ENCODE data around the gene GPX2. TPM values are rescaled to one million over a fixed set of nuclear protein-coding genes. Genes with fewer than 3 reads are reported as not detected.

Gene GPX2
- not detected in 2 replicates for total RNA-seq

GRCh38 chr14:64942531-64943111 lies at the start of gene GPX2:
Gene GPX2 (minus strand): TSS chr14:64942745. CDS start chr14:64942726, 19 bp downstream.

DNA sequence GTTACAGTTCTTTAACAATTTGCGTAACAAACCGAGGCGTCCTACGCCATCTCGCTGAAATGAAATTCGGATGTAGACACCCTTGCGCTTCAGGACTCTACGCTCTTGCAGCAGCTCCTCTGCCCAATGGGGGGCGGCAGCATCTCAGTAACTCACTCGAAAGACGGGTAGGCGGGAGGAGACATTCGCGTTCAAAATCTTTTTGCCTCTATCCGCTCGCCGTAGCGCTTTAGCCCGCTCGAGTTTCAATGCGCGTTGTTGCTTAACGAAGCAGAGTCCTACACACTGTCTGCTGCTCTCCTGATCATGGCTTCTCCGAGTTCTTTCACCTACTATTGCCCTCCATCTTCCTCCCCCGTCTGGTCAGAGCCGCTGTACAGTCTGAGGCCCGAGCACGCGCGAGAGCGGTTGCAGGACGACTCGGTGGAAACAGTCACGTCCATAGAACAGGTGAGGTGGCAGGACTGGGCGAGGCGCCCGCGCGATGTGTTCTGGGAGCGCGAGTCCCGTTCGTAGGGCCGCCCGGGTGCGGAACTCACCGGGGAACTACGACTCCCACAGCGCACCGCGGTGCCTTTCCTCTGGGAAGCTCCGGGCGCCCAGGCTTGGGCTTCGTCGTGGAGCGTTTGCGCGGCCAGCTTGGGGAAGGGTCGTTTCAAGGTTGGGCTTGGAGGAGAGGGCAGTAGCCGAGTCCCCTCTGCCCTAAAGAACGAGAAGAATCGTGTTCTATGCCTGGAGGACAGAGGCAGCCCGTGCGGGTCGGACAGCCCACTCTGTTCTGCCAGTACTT lies 44.3 kb upstream of the GPX2 start, which contains the start of gene FNTB:
Gene FNTB, plus strand, starts transcription at position 248 of the 790 bp plus-strand sequence. Its CDS starts 59 bp downstream, at position 307.

DNA sequence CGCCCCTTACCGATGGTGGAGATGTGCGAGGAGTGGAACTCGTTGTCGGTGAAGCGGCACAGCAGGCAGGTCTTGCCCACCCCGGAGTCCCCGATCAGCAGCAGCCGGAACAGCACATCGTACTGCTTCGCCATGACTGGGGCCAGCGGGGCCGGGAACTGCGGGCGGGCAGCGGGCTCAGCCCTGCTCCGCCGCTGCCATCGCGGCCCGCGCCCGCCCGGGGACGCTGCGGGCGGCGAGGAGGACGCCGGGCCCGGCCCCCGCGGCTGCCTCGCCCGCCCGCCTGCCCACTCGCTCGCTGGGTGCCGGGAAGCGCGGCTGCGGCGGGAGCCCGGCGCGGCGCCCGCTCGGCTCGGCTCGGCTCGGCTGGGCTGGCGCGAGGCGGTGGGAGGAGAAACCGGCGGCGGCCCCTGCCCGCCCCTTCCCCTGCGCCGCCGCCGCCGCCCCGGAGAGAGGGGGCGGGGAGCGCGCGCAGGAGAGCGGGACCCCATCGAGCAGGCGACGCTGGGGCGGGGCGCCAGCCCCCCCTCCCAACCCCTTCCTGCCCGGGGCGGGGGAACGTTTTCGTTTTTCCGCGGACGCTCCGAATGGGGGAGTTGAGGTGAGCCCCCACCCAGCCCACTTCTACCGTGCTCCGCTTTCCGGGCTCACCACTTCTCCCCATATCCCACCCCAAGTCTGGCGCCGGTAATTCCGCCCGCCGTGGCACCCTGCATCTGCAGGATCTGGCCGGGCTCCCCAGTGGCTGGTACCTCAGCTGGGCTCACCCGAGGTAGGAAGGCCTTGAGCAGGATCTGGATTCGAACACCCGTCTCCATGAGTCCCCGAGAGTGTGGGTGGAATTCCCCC lies 29.6 kb upstream of the GPX2 start, which contains the start of gene RAB15:
Gene RAB15, minus strand, starts transcription at position 394 of the 849 bp plus-strand sequence. Its CDS starts 260 bp downstream, at position 134.

GRCh38 chr14:64914237-64915028 lies 28.1 kb downstream of the GPX2 start, which contains the start of gene CHURC1:
Gene CHURC1 (plus strand): TSS chr14:64914455. CDS start chr14:64914496, 41 bp downstream.

Other genes starting within 250 kb of the GPX2 start
- gene PLEKHG3, start 238.3 kb downstream of the GPX2 start, total RNA-seq, result 12.6 and 14.4 TPM in 2 replicates
- not detected in 2 replicates for gene SPTB, start 62.8 kb downstream of the GPX2 start, total RNA-seq
- 53.3 and 59.9 TPM in 2 replicates for gene CHURC1, start 28.3 kb downstream of the GPX2 start, total RNA-seq
- 7.0 and 7.6 TPM in 2 replicates for gene RAB15, start 29.6 kb upstream of the GPX2 start, total RNA-seq
- 11.4 and 12.5 TPM in 2 replicates for gene FNTB, start 44.1 kb upstream of the GPX2 start, total RNA-seq
- gene MAX, start 159.8 kb upstream of the GPX2 start, total RNA-seq, result 38.6 and 41.2 TPM in 2 replicates